GM18870 (cell line): ENCODE data around the gene PARVB.
"Not testable (repeated sequence)": the region's sequence is repeated elsewhere in the genome, so short reads cannot be mapped to it uniquely, and the experiment has no call there.

ENCODE experiments used
- ATAC-seq: cut with Tn5 transposase; IDR thresholded peaks from one replicate; pipeline ENCODE4 v1.9.1; 2021; ENCODE audit warnings: moderate library complexity; ENCODE audit not compliant: unreplicated experiment

PARVB gene

GRCh38 chr22:44049486-44050231 lies 25.6 kb downstream of the PARVB start:
- ATAC-seq: no peak

DNA sequence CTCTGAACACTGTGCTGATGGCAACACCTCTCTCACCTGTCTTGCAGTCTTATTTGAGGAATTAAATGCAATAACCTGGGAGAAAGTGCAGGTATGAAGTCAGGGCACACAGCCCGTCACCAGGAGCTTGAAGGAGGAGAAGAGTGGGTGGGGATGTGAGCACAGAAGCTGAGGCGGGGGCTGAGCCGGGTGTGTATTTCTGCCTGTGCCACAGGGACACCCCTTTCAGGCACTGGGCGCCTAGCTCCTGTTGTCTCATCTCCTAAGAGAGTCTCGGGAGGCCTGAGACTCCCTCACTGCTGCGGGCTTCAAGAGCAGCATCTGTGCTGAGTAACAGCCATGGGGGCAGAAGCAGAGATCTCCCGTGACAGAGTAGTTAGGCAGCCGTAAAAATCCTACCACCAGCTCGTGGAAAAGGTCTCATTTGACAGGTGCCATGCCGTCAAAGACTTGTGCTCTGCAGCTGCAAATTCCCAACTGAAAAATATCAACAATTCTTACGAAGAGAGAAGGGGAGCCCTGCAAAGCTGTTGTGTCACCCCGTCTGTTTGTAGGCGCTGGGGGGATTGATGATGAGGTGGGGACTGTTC lies 26.8 kb downstream of the PARVB start:
- ATAC-seq: no peak

- ATAC-seq: no peak
Measured at GRCh38 chr22:44051358-44051757, 27.3 kb downstream of the PARVB start.

DNA sequence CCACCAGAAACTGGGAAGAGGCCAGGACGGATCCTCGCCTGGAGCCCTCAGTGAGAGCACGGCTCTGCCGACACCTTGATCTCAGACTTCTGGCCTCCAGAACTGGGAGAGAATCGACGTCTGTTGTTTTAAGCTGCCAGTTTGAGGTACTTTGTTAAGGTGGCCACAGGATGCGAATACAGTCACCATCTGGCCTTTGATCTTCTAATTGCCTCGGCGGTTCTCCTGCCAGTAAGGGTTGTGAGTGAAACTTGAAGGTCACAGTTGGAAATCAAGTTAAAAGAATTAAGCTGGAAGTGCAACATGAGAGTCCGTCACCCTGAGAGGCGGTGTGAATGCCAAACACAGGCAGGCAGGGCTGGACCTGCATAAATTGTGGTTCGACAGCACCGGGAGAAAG lies 27.9 kb downstream of the PARVB start:
- ATAC-seq: no peak

DNA sequence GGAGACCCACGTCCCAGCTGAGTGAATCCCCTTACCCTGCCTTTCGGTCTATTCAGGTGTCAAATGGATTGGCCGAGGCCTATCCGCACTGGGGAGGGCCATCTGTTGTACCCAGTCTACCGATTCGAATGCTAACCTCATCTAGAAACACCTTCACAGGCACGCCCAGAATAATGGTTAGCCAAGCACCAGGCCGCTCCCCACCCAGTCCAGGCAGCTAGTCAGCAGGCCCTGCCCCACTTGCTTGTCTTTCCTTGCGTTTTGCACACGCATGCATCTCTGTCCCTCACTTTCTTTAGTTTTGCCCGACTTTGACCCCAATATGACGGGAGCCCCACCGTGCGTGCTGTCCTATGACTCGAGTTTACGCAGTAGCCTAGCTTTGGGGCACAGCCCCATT lies 31.7 kb downstream of the PARVB start:
- ATAC-seq: no peak

DNA sequence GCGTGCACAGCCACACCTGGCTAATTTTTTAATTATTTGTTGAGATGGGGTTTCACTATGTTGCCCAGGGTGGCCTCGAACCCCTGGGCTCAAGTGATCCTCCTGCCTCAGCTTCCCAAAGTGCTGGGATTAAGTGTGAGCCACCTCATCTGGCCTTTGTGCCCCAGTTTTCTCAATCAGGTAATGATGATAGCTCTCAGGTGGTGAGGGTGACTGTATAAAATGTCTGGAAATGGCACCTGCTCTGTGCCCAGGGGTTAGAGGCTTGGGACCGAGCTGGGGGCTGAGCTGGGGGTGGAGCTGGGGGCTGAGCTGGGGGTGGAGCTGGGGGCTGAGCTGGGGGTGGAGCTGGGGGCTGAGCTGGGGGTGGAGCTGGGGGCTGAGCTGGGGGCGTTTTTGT lies 32.5 kb downstream of the PARVB start:
- not testable (repeated sequence) for ATAC-seq

GRCh38 chr22:44057401-44057987 lies 33.4 kb downstream of the PARVB start:
- ATAC-seq: no peak

GRCh38 chr22:44063462-44064371 lies 39.6 kb downstream of the PARVB start:
- ATAC-seq: no peak

- no peak for ATAC-seq
Measured at GRCh38 chr22:44067033-44067432, 42.9 kb downstream of the PARVB start.

DNA sequence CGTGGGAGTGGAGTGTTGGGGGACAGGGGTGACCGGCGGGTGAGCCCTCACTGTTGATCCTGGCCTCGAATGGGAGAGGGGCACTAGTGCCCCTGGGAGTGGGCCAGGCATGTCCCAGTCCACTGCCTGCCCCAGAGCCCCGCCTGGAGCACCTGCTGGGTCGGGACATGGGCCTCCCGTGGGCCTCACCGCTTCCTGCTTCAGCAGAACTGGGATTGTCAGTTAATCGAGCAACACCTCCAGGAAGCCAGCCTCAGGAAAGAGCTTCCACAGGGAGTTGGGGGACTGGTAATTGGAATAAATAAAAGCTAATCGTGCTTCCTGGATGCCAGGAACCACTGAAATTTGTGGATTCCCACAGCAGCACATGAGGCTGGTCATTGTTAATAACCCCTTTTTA lies 43.8 kb downstream of the PARVB start:
- ATAC-seq: no peak

DNA sequence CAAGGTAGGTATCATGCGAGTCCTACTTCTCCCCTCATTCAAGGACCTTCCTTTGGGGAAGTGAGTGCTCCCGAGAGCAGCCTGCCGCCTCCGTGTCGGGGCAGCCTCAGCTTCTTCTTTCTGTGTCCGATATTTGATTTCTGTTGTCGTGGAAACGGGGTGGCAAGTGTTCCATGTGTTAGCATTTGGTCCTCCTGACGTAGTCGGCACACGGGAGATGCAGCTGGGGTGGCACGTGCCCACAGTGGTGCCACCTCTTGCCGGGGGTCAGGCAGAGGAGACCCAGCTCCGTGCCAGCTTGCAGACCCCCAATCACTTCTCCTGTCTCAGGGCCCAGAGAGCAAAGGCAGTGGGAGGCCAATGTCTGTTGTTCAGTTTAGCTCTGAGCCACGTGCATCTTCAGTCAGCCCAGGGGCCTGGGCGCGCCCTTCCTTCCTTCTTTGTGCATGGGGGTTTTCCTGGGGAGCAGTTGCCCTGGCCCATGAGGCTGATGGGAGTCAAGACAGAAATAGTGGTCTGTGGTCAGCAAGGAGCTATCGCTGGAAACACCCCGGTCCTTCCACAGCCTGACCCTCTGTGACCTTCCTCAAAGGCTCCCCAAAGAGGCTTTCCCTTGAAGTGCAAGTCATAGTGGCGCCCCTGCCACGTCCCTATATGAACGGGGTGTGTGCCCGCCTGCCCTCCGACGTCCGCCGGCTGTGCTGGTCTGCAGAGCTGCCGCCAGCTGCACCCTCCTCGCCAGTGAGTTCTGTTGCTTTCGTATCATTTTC lies 44.5 kb downstream of the PARVB start:
- ATAC-seq: no peak

DNA sequence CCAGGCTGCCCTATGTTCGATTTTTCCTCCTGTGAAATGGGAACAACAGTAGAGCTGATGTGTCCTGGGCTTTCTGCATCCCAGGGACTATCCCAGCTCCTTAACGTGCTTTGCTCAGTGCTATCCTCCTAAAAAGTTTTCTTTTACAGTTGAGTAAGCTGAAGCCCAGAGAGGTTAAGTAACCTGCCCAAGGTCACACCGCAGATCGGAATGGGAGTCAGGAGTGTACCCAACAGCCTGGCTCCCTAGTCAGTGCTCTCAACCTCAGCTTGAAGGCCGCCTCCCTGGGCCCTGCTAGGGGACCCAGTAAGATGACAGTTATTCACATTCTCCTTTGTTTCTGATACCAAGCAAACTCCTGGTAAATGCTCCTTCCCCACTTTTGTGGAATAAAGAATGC lies 45.9 kb downstream of the PARVB start:
- ATAC-seq: no peak

- ATAC-seq: no peak
Measured at GRCh38 chr22:44071781-44072326, 47.8 kb downstream of the PARVB start.

DNA sequence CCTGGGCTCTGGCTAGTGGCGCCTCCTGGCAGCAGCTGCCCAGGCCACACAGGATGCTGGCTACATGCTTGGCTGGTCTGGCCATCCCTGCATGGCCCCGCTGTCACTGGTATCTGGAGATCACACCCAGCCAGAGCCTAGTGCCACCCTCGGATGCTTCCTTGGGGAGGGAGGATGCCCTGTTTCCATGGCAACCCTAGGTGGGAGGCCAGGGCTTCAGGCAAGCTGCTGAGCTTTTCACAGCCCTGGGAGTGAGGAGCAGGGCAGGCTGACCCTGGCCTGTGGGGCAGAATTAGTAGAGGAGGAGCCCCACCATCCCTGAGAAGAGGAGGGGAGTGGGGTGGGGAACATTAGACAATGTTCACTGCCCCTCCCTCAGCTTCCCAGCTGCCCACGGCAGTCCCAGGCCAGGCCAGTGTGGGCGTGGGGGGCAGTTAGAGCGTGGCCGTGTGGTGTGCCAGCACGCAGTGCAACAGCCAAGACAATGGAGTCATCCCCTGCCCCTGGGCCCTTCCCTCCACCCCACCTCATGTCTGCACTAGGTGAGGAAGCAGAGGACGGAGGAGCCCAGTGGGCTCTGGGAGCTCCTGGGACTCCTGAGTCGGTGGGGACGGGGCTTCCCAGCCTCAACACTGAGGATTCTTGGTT lies 50.4 kb downstream of the PARVB start:
- no peak for ATAC-seq

GRCh38 chr22:44075022-44075421 lies 50.9 kb downstream of the PARVB start:
- no peak for ATAC-seq

GRCh38 chr22:44075670-44076069 lies 51.6 kb downstream of the PARVB start:
- ATAC-seq: no peak

DNA sequence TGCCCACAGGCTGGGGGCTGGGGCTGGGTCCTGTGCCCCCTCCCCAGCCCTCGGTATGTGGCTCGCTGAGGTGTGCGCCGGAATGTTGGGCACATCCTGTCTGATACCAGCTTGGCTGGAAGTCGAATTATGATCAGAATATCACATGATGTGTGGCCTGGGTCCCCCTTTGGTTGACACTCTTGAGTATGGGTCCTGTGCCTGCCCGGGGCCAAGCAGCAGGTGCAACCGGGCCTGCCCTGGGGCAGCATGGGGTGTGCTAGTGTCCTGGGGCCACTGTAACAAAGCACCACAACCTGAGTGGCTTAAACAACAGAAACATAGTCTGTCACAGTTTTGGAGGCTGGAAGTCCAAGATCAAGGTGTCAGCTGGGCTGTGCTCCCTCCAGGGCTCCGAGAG lies 52.7 kb downstream of the PARVB start:
- ATAC-seq: no peak

GRCh38 chr22:44080936-44081861 lies 57.1 kb downstream of the PARVB start:
- no peak for ATAC-seq

GRCh38 chr22:44082801-44083200 lies 58.7 kb downstream of the PARVB start:
- ATAC-seq: no peak
